Psoas muscle (tissue), 8 donors: ENCODE measurements around the gene MLLT10. TPM values are rescaled to one million over a fixed set of nuclear protein-coding genes. Genes with fewer than 3 reads are reported as not detected.
A peak's percentile ranks its signal among the peaks of the same experiment; 100 is the strongest.

Experiments
- ATAC-seq, 4 donors: fragments of 200-7000 bp; cut with Tn5 transposase; one replicate each; pipeline ENCODE4 v1.9.1; 2020; ENCODE audit warnings: moderate library complexity in 3 of 4, mild to moderate bottlenecking in 2 of 4
- DNase-seq, 2 donors: peaks; one replicate each; pipeline ENCODE4 v3.0.0-alpha.2; 2020
- H3K27ac ChIP-seq: fragments of 200-600 bp; one replicate; pipeline ENCODE4 v1.8.0; 2022
- H3K27me3 ChIP-seq, 3 donors: fragments of 200-600 bp in 1 of 3; one replicate each; pipeline versions ENCODE4 v1.6.1 to v1.8.0; 2013 to 2022; ENCODE audit warnings: low read length in 2 of 3, mild to moderate bottlenecking in 2 of 3, moderate library complexity in 1 of 3; ENCODE audit not compliant: insufficient read depth in 3 of 3
- H3K36me3 ChIP-seq, 2 donors: fragments of 200-600 bp in 1 of 2; one replicate each; pipeline versions ENCODE4 v1.6.1 to v1.8.0; 2013 to 2022; ENCODE audit warnings: low read depth in 1 of 2, mild to moderate bottlenecking in 1 of 2, moderate library complexity in 1 of 2; ENCODE audit not compliant: insufficient read depth in 1 of 2
- H3K4me1 ChIP-seq: fragments of 200-600 bp; one replicate; pipeline ENCODE4 v1.8.0; 2022
- H3K4me3 ChIP-seq: fragments of 200-600 bp; one replicate; pipeline ENCODE4 v1.8.0; 2022; ENCODE audit warnings: mild to moderate bottlenecking
- H3K9me3 ChIP-seq: fragments of 200-600 bp; one replicate; pipeline ENCODE4 v1.8.0; 2022
- CTCF ChIP-seq: fragments of 200-600 bp; IDR thresholded peaks from one replicate; pipeline ENCODE4 v1.8.0; 2022; ENCODE audit warnings: antibody characterized with exemption
- WGBS, 3 donors: extraction: QIAGEN DNeasy Blood & Tissue Kit; methylation state at CpG; one replicate each; pipeline versions ENCODE4 v1.1.6 to v1.1.7; 2013; 5-methylcytosine and 5-hydroxymethylcytosine counted together
- intact Hi-C, 2 donors: fragments of 100-400 bp; cut with DNase I; formaldehyde crosslinking; loops; one replicate each; pipeline versions ENCODE4 v1.11.0 to v1.14.2; 2022
- polyA plus RNA-seq, 3 donors: library from polyadenylated mRNA; stranded (reverse); fragments of 200-250 nt; gene quantifications; one replicate each; pipeline ENCODE4 v1.2.3, GENCODE V29; 2013
- total RNA-seq, 4 donors: library from RNA; stranded (reverse); fragmentation: NEBNext Ultra II Directional in 2 of 4; extraction: Animal tissue kit (Norgen Biotek cat#: 25700) in 2 of 4; gene quantifications; one replicate each; pipeline versions ENCODE4 v1.2.1 to v1.2.4, GENCODE V29; 2021 to 2023
- donor health status: healthy with polysubstance abuse.
- donor health status: DM: no; HTN: no; CAD: no; lungs with moderate emphysema.
- donor health status: Bipolar disorder and iron deficiency.
- donor health status: healthy.
- donor health status: DM: yes; HTN: yes; CAD: no.
- donor health status: DM: no; HTN: no; CAD: no.
- donor health status: DM: no; HTN: no; CAD: no.
- donor health status: DM: yes; HTN: yes; CAD: no.

The MLLT10 gene
- total and polyA plus RNA-seq, 7 donors: 9.6 to 21.1 (median 13.3) TPM

DNA sequence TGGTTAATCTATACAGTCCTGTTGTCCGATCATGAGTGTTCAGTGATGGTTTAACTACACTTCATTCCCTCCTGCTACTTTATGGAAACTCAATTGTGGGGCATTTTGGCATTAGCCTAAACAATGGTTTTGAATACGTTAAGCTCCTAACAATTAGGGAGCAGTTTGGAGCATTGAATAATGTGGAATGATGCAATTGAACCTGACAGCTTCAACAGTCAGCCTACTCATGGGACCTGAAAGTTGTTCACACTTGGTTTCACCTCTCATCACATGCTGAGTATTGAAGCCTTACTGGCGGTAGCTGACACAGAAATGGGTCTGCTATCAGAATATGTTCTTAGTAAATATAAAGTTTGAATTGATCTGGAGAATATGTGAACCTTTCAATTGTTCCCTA is 186.1 kb downstream of the MLLT10 start:
- TF ChIP-seq CTCF: no peak
- Histone ChIP-seq H3K4me3 (no peak overlapping the region), H3K4me1 (peaks cover 12% of the 10 kb centered on the region), H3K27ac (no peak overlapping the region), H3K36me3 (peaks cover 4 to 21% of the 10 kb centered on the region in 2 donors), H3K9me3 (no peaks in the 10 kb centered on the region), H3K27me3 (no peaks in the 10 kb centered on the region)
- ATAC-seq (peak in 2 of 4 donors; percentile 30 to 43), DNase-seq (no peak)
- WGBS, 3 donors: 82 to 90% (median 86%) methylated on average over 3 of the region's 3 CpGs
- intact Hi-C loops: no loop called here

DNA sequence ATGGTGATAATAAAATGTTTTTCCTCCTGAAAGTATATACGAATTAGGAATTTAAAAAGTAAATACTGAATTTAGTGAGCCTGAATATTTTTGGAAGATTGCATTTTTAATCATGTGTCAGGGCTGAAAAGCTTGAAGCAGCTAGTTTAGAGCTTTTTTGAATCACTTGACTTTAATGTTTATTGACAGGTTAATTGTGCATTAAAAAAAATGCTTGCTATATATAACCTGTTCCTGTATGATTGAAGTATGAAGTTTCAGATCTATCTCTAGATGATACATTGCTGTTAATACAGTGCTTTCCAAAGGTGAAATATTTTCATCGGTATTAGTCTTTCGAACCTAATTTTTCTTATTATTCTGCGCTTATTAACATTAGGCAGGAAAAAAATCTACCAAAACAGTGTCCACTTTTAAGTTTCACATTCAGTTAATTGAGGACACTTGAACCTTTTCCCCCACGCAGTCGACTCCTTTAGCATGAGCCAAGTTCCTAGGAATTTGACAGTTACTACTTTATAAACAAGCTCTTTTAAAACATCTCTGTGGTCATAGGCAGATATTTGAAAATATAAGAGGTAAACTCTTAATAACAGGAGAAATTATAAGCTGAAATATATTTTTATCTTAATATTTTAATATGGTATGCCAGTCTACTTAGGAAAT is 187.1 kb downstream of the MLLT10 start:
- ATAC-seq (no peak), DNase-seq (no peak)
- intact Hi-C loops: no loop called here
- H3K27me3 ChIP-seq: no peaks in the 10 kb centered on the region
- H3K27ac ChIP-seq: no peak overlapping the region
- peaks cover 12% of the 10 kb centered on the region for H3K4me1 ChIP-seq
- no peak overlapping the region for H3K4me3 ChIP-seq
- peaks cover 0 to 11% of the 10 kb centered on the region in 2 donors for H3K36me3 ChIP-seq
- TF ChIP-seq CTCF: no peak
- 65 to 74% (median 72%) methylated on average over 6 of the region's 6 CpGs for WGBS, 3 donors
- no peaks in the 10 kb centered on the region for H3K9me3 ChIP-seq

DNA sequence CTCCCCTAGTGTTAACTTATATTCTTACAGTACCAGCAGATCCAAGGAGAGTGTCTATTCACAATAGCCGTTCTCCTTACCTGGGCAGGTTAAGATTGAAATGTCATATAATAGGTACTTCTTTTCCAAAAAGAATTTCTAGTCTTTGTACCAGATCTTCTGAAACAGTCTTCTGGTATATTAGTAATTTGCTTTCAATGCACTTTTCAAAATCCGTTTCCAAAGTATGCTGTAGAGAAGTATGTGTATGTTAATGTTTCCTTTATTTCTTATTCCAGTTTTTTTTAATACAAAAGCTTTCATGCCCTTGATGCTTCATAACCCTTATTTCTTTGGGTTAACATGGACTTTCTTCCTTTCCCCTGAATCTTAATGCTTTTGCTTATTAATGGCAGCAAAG is 188.2 kb downstream of the MLLT10 start:
- peaks cover 12% of the 10 kb centered on the region for H3K4me1 ChIP-seq
- H3K27ac ChIP-seq: no peak overlapping the region
- H3K27me3 ChIP-seq: no peaks in the 10 kb centered on the region
- TF ChIP-seq CTCF: no peak
- 97 to 99% (median 99%) methylated on average over 2 of the region's 2 CpGs for WGBS, 3 donors
- peaks cover 0 to 12% of the 10 kb centered on the region in 2 donors for H3K36me3 ChIP-seq
- DNase-seq (no peak), ATAC-seq (no peak)
- no peak overlapping the region for H3K4me3 ChIP-seq
- intact Hi-C loops: no loop called here
- no peaks in the 10 kb centered on the region for H3K9me3 ChIP-seq

GRCh38 chr10:21724020-21724589 is 190.1 kb downstream of the MLLT10 start:
- Histone ChIP-seq H3K27ac (no peak overlapping the region), H3K9me3 (no peaks in the 10 kb centered on the region), H3K27me3 (no peaks in the 10 kb centered on the region), H3K4me1 (peaks cover 12% of the 10 kb centered on the region), H3K4me3 (no peak overlapping the region), H3K36me3 (peaks cover 0 to 12% of the 10 kb centered on the region in 2 donors)
- 48 to 56% (median 51%) methylated on average over 7 of the region's 7 CpGs for WGBS, 3 donors
- DNase-seq (no peak), ATAC-seq (no peak)
- no peak for TF ChIP-seq CTCF
- intact Hi-C loops: no loop called here
